CD8-positive, alpha-beta memory T cell (primary cell): ENCODE data around the gene DIDO1. TPM values are rescaled to one million over a fixed set of nuclear protein-coding genes. Genes with fewer than 3 reads are reported as not detected.

Experiments used
- CTCF ChIA-PET: fragments of 350-600 bp; sonication (Branson Sonifier 250); formaldehyde crosslinking; loops from one replicate; lab custom pipeline; 2021; ENCODE audit warnings: antibody characterized with exemption; lab: Charles Lee
- POLR2A ChIA-PET: fragments of 350-600 bp; sonication (Branson Sonifier 250); formaldehyde crosslinking; loops from one replicate; lab custom pipeline; 2021; ENCODE audit warnings: antibody characterized with exemption; lab: Charles Lee
- DNase-seq, 5 donors: peaks; one replicate each; pipeline versions ENCODE4 v3.0.0 to v3.0.0-alpha.2; 2020 to 2022; ENCODE audit warnings: mixed read lengths in 1 of 5
- H3K27ac ChIP-seq: one replicate; pipeline ENCODE4 v1.7.0; 2013; ENCODE audit warnings: low read depth, mild to moderate bottlenecking, low read length, moderate library complexity
- H3K27me3 ChIP-seq: 2 replicates; pipeline ENCODE4 v1.7.0; 2013; ENCODE audit warnings: low read length, mild to moderate bottlenecking; ENCODE audit not compliant: insufficient read depth, poor library complexity, severe bottlenecking
- H3K36me3 ChIP-seq: 2 replicates; pipeline ENCODE4 v1.7.0; 2013; ENCODE audit warnings: mild to moderate bottlenecking, low read length, moderate library complexity; ENCODE audit not compliant: insufficient read depth
- H3K4me1 ChIP-seq: 2 replicates; pipeline ENCODE4 v1.7.0; 2013; ENCODE audit warnings: mild to moderate bottlenecking, low read length, moderate library complexity; ENCODE audit not compliant: insufficient read depth
- H3K4me3 ChIP-seq: 2 replicates; pipeline ENCODE4 v1.7.0; 2013; ENCODE audit warnings: mild to moderate bottlenecking, low read length
- H3K9me3 ChIP-seq: 2 replicates; pipeline ENCODE4 v1.7.0; 2013; ENCODE audit warnings: mild to moderate bottlenecking, low read length
- H3K27ac Mint-ChIP-seq, 8 donors: one replicate each; pipeline ENCODE4 v1.8.0; 2020 to 2021; ENCODE audit warnings: mixed read lengths in 8 of 8, mild to moderate bottlenecking in 6 of 8, inconsistent platforms in 3 of 8, moderate library complexity in 3 of 8
- H3K27me3 Mint-ChIP-seq, 2 donors: one replicate each; pipeline ENCODE4 v1.8.0; 2020 to 2021; ENCODE audit warnings: mixed read lengths in 2 of 2, mild to moderate bottlenecking in 1 of 2, moderate library complexity in 1 of 2
- H3K36me3 Mint-ChIP-seq, 3 donors: one replicate each; pipeline ENCODE4 v1.8.0; 2020 to 2021; ENCODE audit warnings: mixed read lengths in 3 of 3, inconsistent platforms in 1 of 3, mild to moderate bottlenecking in 1 of 3
- H3K4me1 Mint-ChIP-seq, 3 donors: one replicate each; pipeline ENCODE4 v1.8.0; 2020 to 2021; ENCODE audit warnings: mixed read lengths in 3 of 3, inconsistent platforms in 1 of 3, mild to moderate bottlenecking in 1 of 3
- H3K4me3 Mint-ChIP-seq, 7 donors: one replicate each; pipeline ENCODE4 v1.8.0; 2020 to 2021; ENCODE audit warnings: mixed read lengths in 7 of 7, mild to moderate bottlenecking in 6 of 7, moderate library complexity in 4 of 7, inconsistent platforms in 2 of 7
- H3K9me3 Mint-ChIP-seq, 5 donors: one replicate each; pipeline ENCODE4 v1.8.0; 2020 to 2022; ENCODE audit warnings: mixed read lengths in 5 of 5, mild to moderate bottlenecking in 3 of 5, moderate library complexity in 2 of 5, inconsistent platforms in 1 of 5
- polyA plus RNA-seq: library from polyadenylated mRNA; unstranded; fragments of 300-500 nt; fragmentation: Illumina TruSeq; gene quantifications from one replicate; pipeline ENCODE4 v1.2.3, GENCODE V29; 2021
- total RNA-seq, 2 experiments: library from RNA; stranded (reverse); gene quantifications; one replicate each; pipeline ENCODE4 v1.2.3, GENCODE V29; 2021

Gene DIDO1
- total and polyA plus RNA-seq, 3 experiments from 2014 or later, result 39.0 to 57.3 (median 55.3) TPM

GRCh38 chr20:62861726-62862336 is 64.5 kb downstream of the DIDO1 start, which contains the start of gene TCFL5:
Gene TCFL5 (minus strand): TSS chr20:62861822. CDS start chr20:62861670, 152 bp downstream.
- Mint-ChIP-seq H3K36me3 (peaks cover 5 to 8% (median 7%) of the 10 kb centered on the region in 3 donors), H3K4me1 (peaks cover 12 to 21% (median 19%) of the 10 kb centered on the region in 3 donors), H3K27ac (peak within 1 kb of the TSS; percentile 53 to 92 (median 86)), H3K4me3 (peak within 1 kb of the TSS; percentile 58 to 88 (median 74)), H3K9me3 (peaks cover 0 to 2% (median 0%) of the 10 kb centered on the region in 5 donors), H3K27me3 (peaks cover 0 to 2% of the 10 kb centered on the region in 2 donors)
- CTCF ChIA-PET, result interaction anchor here (1.2 to 2.4 kb wide), 2 partner anchors 9 to 13 kb away, joined by 4 to 9 read pairs; no protein-coding TSS in a partner anchor
- peaks cover 8% of the 10 kb centered on the region for H3K4me1 ChIP-seq
- no peaks in the 10 kb centered on the region for H3K9me3 ChIP-seq
- peak; percentile 88 to 94 (median 90) for DNase-seq
- peaks cover 3% of the 10 kb centered on the region for H3K36me3 ChIP-seq
- H3K27ac ChIP-seq, result peak within 1 kb of the TSS; percentile 24
- POLR2A ChIA-PET, result interaction anchor here (0.6 to 1.8 kb wide), 8 partner anchors 58 to 1120 kb away, joined by 3 to 16 read pairs (median 4); partner anchors contain the start of genes MRGBP and OGFR
- no peaks in the 10 kb centered on the region for H3K27me3 ChIP-seq
- H3K4me3 ChIP-seq, result no peak within 1 kb of the TSS

DNA sequence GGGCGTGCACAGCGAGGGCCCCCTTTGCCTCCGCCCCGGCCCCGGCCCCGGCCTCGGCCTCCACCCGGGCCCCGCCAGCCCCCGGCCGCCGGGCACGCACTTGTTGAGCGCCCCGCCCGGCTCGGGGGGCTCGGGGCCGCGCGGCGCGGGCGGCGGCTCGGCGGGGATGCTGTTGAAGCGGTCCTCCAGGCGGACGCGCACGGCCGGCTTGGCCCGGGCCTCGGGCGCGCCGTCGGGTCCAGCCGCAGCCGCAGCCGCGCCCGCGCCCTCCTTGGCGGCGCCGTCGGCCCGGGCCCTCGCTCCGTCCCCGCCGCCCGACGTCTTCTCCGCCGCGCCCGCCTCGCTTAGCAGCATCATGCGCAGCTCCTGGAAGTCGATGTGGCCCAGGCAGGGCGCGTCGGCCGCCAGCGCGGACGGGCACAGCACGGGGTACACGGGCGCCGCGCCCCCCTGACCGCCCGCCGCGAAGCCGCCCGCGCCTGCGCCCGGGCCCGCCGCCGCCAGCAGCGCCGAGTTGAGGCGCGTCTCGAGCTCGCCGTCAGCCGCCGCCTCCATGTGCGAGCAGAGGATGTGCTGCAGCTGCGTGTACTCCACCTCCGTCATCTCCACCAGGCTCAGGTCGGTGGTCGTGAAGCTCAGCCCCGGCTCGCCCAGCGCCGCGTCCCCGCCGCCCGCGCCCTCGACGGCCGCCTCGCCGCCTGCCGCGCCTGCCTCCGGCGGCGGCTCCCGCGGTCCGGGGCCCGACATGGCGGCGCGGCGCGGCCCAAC is 65.2 kb downstream of the DIDO1 start:
- Histone ChIP-seq H3K9me3 (no peaks in the 10 kb centered on the region), H3K36me3 (peaks cover 3% of the 10 kb centered on the region), H3K4me1 (peaks cover 8% of the 10 kb centered on the region), H3K4me3 (no peak overlapping the region), H3K27ac (no peak overlapping the region), H3K27me3 (no peaks in the 10 kb centered on the region)
- CTCF ChIA-PET, result interaction anchor here (1.2 to 2.4 kb wide), 2 partner anchors 10 to 14 kb away, joined by 4 to 9 read pairs; no protein-coding TSS in a partner anchor
- Mint-ChIP-seq H3K4me1 (peaks cover 12 to 21% (median 19%) of the 10 kb centered on the region in 3 donors), H3K27me3 (peaks cover 0 to 2% of the 10 kb centered on the region in 2 donors), H3K4me3 (peak overlapping the region in 4 of 7 donors; percentile 47 to 87 (median 58)), H3K9me3 (peaks cover 0 to 2% (median 0%) of the 10 kb centered on the region in 5 donors), H3K27ac (peak overlapping the region in 2 of 8 donors; percentile 53 to 73), H3K36me3 (peaks cover 6 to 8% (median 7%) of the 10 kb centered on the region in 3 donors)
- peak; percentile 38 to 74 (median 64) for DNase-seq
- POLR2A ChIA-PET, result interaction anchor here (0.6 to 1.8 kb wide), 6 partner anchors 57 to 1121 kb away, joined by 3 to 16 read pairs (median 4); partner anchors contain the start of genes MRGBP and OGFR

- CTCF ChIA-PET, result interaction anchor here (1.0 kb wide), 1 partner anchor 52 kb away, joined by 3 read pairs; no protein-coding TSS in a partner anchor
- POLR2A ChIA-PET, result interaction anchor here (1.2 kb wide), 1 partner anchor 56 kb away, joined by 3 read pairs; the partner anchor contains the start of gene OGFR
- Mint-ChIP-seq H3K4me1 (peaks cover 12 to 21% (median 19%) of the 10 kb centered on the region in 3 donors), H3K9me3 (peaks cover 0 to 2% (median 0%) of the 10 kb centered on the region in 5 donors), H3K27ac (peak overlapping the region in 6 of 8 donors; percentile 19 to 81 (median 76)), H3K4me3 (peak overlapping the region; percentile 72 to 88 (median 76)), H3K27me3 (peaks cover 0 to 2% of the 10 kb centered on the region in 2 donors), H3K36me3 (peaks cover 6 to 8% (median 7%) of the 10 kb centered on the region in 3 donors)
- no peaks in the 10 kb centered on the region for H3K9me3 ChIP-seq
- H3K36me3 ChIP-seq, result peaks cover 3% of the 10 kb centered on the region
- H3K4me1 ChIP-seq, result peaks cover 8% of the 10 kb centered on the region
- H3K4me3 ChIP-seq, result no peak overlapping the region
- no peaks in the 10 kb centered on the region for H3K27me3 ChIP-seq
- H3K27ac ChIP-seq, result no peak overlapping the region
- no peak for DNase-seq
Measured at GRCh38 chr20:62860391-62860923, 65.8 kb downstream of the DIDO1 start.

DNA sequence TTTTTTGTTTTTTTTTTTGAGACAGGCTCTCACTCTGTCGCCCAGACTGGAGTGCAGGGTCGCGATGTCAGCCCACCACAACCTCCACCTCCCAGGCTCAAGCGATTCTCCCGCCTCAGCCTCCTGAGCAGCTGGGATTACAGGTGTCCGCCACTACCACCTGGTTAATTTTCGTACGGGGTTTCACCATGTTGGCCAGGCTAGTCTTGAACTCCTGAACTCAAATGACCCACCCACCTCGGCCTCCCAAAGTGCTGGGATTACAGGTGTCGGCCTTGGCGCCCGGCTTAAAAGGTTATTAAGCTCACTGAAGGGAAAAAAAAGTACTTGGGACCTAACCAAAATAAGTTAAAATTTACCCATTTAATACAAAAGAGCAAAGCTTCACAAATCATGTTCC is 66.6 kb downstream of the DIDO1 start:
- H3K4me3 ChIP-seq, result no peak overlapping the region
- Mint-ChIP-seq H3K9me3 (peaks cover 0 to 2% (median 0%) of the 10 kb centered on the region in 5 donors), H3K36me3 (peaks cover 6 to 9% (median 8%) of the 10 kb centered on the region in 3 donors), H3K4me1 (peaks cover 12 to 21% (median 19%) of the 10 kb centered on the region in 3 donors), H3K27ac (peak overlapping the region in 4 of 8 donors; percentile 74 to 81 (median 77)), H3K4me3 (peak overlapping the region; percentile 53 to 88 (median 76)), H3K27me3 (peaks cover 0 to 2% of the 10 kb centered on the region in 2 donors)
- CTCF ChIA-PET, result interaction anchor here (1.0 kb wide), 1 partner anchor 51 kb away, joined by 3 read pairs; no protein-coding TSS in a partner anchor
- no peak overlapping the region for H3K27ac ChIP-seq
- POLR2A ChIA-PET, result no interaction called here
- no peak for DNase-seq
- H3K36me3 ChIP-seq, result peaks cover 3% of the 10 kb centered on the region
- H3K9me3 ChIP-seq, result no peaks in the 10 kb centered on the region
- H3K4me1 ChIP-seq, result peaks cover 8% of the 10 kb centered on the region
- H3K27me3 ChIP-seq, result no peaks in the 10 kb centered on the region

GRCh38 chr20:62858058-62858830 is 68.1 kb downstream of the DIDO1 start:
- no peaks in the 10 kb centered on the region for H3K27me3 ChIP-seq
- CTCF ChIA-PET, result interaction anchor here (0.9 kb wide), 1 partner anchor 100 kb away, joined by 3 read pairs; no protein-coding TSS in a partner anchor
- H3K4me1 ChIP-seq, result peaks cover 8% of the 10 kb centered on the region
- POLR2A ChIA-PET, result no interaction called here
- Mint-ChIP-seq H3K4me3 (peak overlapping the region in 2 of 7 donors; percentile 48 to 50), H3K27ac (peak overlapping the region in 3 of 8 donors; percentile 19 to 57 (median 19)), H3K4me1 (peaks cover 12 to 21% (median 19%) of the 10 kb centered on the region in 3 donors), H3K36me3 (peaks cover 11 to 20% (median 13%) of the 10 kb centered on the region in 3 donors), H3K9me3 (peaks cover 0 to 2% (median 0%) of the 10 kb centered on the region in 5 donors), H3K27me3 (peaks cover 0 to 2% of the 10 kb centered on the region in 2 donors)
- no peak overlapping the region for H3K27ac ChIP-seq
- DNase-seq, result no peak
- peaks cover 3% of the 10 kb centered on the region for H3K36me3 ChIP-seq
- H3K4me3 ChIP-seq, result no peak overlapping the region
- H3K9me3 ChIP-seq, result no peaks in the 10 kb centered on the region

DNA sequence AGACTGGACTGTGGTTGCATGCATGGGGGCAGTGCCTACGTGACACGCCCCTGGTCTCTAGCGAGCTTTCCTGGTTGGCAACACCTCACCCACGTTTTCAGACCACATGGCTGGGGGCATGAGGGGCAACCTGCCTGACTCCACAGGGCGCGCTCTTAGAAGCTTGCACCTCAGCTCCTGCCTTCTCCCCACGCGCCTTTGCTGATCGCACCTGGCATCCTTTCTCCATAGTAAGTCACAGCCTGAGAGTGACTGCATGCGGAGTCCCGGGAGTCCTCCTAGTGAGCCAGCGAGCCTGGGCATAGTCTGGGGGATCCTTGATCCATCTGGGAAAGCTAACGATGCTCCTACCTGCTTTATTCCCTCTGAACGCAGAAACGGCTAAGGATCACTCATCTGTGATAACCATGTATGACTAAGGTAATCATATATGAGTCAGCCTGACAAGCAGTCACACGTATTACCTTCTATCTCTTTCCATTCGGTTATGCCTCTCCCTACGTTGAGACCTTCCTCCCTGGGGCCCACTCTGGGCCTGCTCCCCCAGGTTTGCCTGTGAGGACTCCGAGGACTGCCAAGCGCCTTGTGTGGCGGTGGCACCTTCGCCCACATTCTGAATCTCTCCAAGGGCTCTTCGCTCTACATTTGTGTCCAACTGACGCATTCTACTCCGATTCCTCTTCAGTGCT is 69.2 kb downstream of the DIDO1 start:
- peaks cover 3% of the 10 kb centered on the region for H3K36me3 ChIP-seq
- H3K4me1 ChIP-seq, result peaks cover 8% of the 10 kb centered on the region
- Mint-ChIP-seq H3K4me1 (peaks cover 6 to 21% (median 18%) of the 10 kb centered on the region in 3 donors), H3K4me3 (no peak overlapping the region), H3K27me3 (peaks cover 0 to 2% of the 10 kb centered on the region in 2 donors), H3K36me3 (peaks cover 15 to 28% (median 17%) of the 10 kb centered on the region in 3 donors), H3K27ac (peak overlapping the region in 3 of 8 donors; percentile 14 to 92 (median 35)), H3K9me3 (peaks cover 0 to 2% (median 0%) of the 10 kb centered on the region in 5 donors)
- H3K27ac ChIP-seq, result no peak overlapping the region
- H3K9me3 ChIP-seq, result no peaks in the 10 kb centered on the region
- no peak for DNase-seq
- CTCF ChIA-PET, result no interaction called here
- POLR2A ChIA-PET, result no interaction called here
- H3K4me3 ChIP-seq, result no peak overlapping the region
- H3K27me3 ChIP-seq, result no peaks in the 10 kb centered on the region
